ENCODE data around the gene GPR78.

Gene GPR78

DNA sequence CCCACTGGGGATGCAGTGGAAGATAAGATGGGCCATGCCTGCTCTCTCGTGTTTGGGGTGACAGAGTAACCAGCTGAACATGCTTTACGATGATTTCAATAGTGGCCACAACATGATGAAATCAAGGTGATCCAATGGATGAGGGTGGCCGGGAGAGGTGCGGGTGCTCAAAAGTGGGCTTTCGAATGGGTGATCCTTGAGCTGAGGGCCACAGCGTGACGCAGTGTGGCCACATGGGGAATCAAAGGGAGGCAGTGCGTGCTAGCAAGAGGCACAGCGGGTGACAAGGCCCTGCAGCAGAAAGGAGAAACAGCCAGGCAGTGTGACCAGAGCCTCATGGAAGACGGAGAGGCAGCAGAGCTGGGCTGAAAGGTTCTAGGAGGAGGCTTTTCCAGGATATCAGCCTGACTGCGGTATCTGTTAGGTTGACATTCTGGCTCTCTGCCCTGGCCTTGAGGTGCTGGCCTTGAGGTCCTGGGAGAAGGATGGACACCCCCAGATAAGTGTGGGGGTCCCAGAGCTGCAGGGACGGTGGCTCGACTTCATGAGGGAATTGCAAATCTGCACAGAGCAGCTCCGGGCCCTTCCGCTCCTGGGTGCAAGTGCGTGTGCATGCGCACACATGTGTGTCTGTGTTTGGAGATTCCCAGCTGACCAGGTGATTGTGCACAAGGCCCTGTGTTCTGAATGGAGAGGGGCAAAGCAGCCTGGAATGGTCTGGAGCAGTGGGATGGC is 38.0 kb upstream of the GPR78 start:
- Mint-ChIP-seq H3K27ac (no peak overlapping the region), H3K4me3 (no peak overlapping the region), H3K36me3 (ENCODE audit: low read depth) (no peaks in the 10 kb centered on the region), H3K27me3 (ENCODE audit: low read depth) (no peaks in the 10 kb centered on the region), H3K4me1 (ENCODE audit: low read depth) (peaks cover 2% of the 10 kb centered on the region), H3K9me3 (no peaks in the 10 kb centered on the region)

GRCh38 chr4:8542776-8543525 is 37.2 kb upstream of the GPR78 start:
- Mint-ChIP-seq H3K4me1 (ENCODE audit: low read depth) (peaks cover 2% of the 10 kb centered on the region), H3K9me3 (no peaks in the 10 kb centered on the region), H3K4me3 (no peak overlapping the region), H3K27me3 (ENCODE audit: low read depth) (no peaks in the 10 kb centered on the region), H3K36me3 (ENCODE audit: low read depth) (no peaks in the 10 kb centered on the region), H3K27ac (no peak overlapping the region)

- H3K9me3 Mint-ChIP-seq: no peaks in the 10 kb centered on the region
- no peak overlapping the region for H3K4me3 Mint-ChIP-seq
- H3K27me3 Mint-ChIP-seq (ENCODE audit: low read depth): no peaks in the 10 kb centered on the region
- peaks cover 2% of the 10 kb centered on the region for H3K4me1 Mint-ChIP-seq (ENCODE audit: low read depth)
- no peaks in the 10 kb centered on the region for H3K36me3 Mint-ChIP-seq (ENCODE audit: low read depth)
- no peak overlapping the region for H3K27ac Mint-ChIP-seq
Observed at GRCh38 chr4:8543623-8544022, 36.6 kb upstream of the GPR78 start.

DNA sequence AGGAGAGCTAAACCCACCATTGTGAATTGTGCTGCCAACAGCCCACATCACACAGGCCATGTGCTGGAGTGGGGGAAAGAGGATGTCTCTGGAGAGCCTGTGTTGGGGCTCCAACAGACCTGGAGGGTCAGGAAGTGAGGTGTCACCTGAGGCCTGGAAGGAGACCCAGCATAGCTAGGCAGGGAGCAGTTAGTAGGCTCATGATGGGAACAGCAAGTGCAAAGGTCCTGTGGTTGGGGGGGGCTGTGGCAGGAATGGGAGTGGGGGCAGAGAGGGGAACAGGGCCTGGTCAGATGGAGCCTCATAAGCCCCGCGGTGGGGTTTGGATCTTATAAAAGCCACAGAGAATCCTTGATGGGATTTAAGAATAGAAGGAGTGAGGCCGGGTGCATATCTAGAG is 35.9 kb upstream of the GPR78 start:
- H3K4me3 Mint-ChIP-seq: no peak overlapping the region
- H3K27ac Mint-ChIP-seq: no peak overlapping the region
- no peaks in the 10 kb centered on the region for H3K36me3 Mint-ChIP-seq (ENCODE audit: low read depth)
- H3K9me3 Mint-ChIP-seq: no peaks in the 10 kb centered on the region
- peaks cover 2% of the 10 kb centered on the region for H3K4me1 Mint-ChIP-seq (ENCODE audit: low read depth)
- no peaks in the 10 kb centered on the region for H3K27me3 Mint-ChIP-seq (ENCODE audit: low read depth)

DNA sequence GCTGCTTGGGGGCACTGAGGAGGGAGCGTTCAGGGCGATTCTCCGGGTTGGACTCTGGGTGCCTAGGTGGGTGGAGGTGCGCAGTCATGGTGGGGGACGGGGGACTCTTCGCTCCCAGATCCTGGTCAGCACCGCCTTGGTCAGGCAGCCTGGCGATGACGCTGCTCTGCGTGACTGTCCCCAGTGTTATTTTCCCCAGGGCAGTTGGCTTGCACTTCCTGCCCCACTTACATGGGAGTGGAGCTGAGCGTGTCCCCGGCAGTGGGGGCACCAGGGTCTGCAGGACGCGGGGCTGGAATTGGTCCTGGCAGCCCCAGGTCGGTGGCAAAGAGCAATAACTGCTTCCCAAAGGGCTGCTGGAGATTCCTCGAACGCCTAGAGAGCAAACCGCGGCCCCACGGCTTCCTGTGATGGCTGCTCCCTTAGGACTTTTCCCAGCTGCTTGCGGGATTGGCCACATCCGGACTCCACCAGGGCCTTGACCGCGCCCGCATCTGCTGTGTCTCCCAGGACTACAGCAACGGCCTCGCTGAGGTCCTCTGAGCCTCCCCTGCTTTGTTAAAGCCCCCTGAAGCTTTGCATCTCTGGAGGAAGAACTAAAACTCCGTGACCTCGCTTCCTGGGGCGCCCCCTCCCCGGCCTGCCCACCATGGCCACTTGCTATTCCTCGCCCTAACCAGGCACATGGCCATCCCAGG is 35.3 kb upstream of the GPR78 start:
- Mint-ChIP-seq H3K27me3 (ENCODE audit: low read depth) (no peaks in the 10 kb centered on the region), H3K4me3 (no peak overlapping the region), H3K36me3 (ENCODE audit: low read depth) (no peaks in the 10 kb centered on the region), H3K4me1 (ENCODE audit: low read depth) (peaks cover 2% of the 10 kb centered on the region), H3K9me3 (no peaks in the 10 kb centered on the region), H3K27ac (no peak overlapping the region)

DNA sequence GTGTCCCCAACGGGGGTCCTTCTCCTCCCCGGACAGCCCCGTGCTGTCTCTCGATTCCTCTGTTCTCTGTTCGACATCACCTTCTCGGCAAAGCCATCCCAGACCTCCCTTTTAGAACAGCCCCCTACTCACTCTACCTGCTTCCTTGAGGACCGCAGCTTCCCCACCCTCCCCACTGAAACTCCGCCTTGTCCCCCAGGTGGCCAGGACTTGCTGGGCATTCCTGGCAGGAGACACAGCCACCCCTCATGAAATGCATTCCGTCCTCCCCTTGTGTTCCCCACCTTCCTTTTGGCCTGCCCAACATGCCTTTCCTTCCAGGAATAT is 34.8 kb upstream of the GPR78 start:
- Mint-ChIP-seq H3K36me3 (ENCODE audit: low read depth) (no peaks in the 10 kb centered on the region), H3K27ac (no peak overlapping the region), H3K27me3 (ENCODE audit: low read depth) (no peaks in the 10 kb centered on the region), H3K4me3 (no peak overlapping the region), H3K9me3 (no peaks in the 10 kb centered on the region), H3K4me1 (ENCODE audit: low read depth) (no peaks in the 10 kb centered on the region)

- Mint-ChIP-seq H3K27ac (no peak overlapping the region), H3K9me3 (no peaks in the 10 kb centered on the region), H3K4me1 (ENCODE audit: low read depth) (no peaks in the 10 kb centered on the region), H3K36me3 (ENCODE audit: low read depth) (no peaks in the 10 kb centered on the region), H3K4me3 (no peak overlapping the region), H3K27me3 (ENCODE audit: low read depth) (no peaks in the 10 kb centered on the region)
Observed at GRCh38 chr4:8546766-8547107, 33.5 kb upstream of the GPR78 start.

DNA sequence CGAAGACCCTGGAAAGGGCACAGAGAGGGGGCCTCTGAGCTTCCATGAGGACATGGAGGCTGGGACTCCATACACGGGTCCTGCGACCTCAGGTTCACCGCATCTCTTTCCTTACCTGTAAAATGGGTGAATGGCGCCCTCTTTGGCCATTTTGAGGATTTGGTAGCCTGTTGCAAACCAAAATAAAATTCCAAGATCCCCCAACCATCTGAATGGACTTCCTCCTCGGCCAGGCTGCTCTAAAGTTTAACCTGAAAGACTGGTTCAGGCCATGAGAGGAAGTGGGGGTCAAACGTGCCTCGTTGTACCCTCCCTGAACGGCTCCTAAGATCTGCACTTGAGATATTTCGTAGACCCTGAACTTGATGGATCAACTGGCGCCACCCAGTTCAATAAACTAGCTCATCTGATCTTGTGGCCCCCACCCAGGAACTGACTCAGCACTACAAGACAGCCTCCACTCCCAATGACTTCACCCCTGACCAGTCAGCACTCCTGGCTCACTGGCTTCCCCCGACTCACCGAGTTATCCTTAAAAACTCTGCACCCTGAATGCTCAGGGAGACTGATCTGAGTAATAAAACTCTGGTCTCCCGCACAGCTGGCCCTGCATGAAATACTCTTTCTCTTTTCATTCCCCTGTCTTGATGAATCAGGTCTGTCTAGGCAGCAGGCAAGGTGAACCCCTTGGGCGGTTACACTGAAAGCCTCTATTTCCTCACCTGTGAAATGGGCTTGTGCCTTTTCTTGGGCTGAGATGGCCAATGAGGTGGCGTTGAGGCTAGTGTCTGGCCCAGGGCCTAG is 32.9 kb upstream of the GPR78 start:
- Mint-ChIP-seq H3K4me3 (no peak overlapping the region), H3K36me3 (ENCODE audit: low read depth) (no peaks in the 10 kb centered on the region), H3K27me3 (ENCODE audit: low read depth) (no peaks in the 10 kb centered on the region), H3K4me1 (ENCODE audit: low read depth) (no peaks in the 10 kb centered on the region), H3K27ac (no peak overlapping the region), H3K9me3 (no peaks in the 10 kb centered on the region)

DNA sequence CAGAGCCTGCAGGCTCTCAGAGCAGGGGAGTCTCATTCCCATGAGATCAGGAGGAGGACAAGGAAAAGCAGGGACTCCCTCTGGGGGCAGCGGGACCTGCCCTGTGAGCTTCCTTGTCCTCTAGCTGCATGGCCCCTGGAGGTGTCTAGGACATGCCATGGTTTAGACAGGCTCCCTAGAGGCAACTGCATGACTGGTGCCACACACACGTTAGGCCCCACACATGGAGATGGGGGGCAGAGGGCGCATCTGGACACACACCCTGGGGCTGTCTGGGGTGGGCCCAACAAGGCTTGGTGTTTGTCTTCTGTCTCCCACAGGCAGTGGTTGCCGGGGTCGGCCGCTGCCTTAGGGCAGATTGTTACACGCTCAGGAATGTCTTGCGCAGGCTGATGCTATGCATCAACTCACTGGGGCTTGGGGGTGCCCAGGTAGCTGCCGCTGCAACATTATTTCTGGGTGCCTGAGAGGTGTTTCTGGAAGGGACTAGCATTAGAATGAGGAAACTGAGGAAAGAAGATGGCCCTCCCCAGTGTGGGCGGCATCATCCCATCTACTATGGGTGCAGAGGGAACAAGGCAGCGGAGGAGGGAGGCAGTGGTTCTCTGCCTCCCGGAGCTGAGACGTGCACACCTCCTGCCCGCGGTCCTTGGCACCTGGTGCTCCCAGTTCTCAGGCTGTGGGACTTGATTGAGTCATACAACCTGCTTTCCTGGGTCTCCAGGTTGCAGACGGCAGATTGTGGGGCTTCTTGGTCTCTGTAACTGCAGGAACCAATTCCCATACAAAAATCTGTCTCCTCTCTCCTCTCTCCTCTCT is 32.1 kb upstream of the GPR78 start:
- Mint-ChIP-seq H3K27ac (no peak overlapping the region), H3K4me3 (no peak overlapping the region), H3K4me1 (ENCODE audit: low read depth) (no peaks in the 10 kb centered on the region)

DNA sequence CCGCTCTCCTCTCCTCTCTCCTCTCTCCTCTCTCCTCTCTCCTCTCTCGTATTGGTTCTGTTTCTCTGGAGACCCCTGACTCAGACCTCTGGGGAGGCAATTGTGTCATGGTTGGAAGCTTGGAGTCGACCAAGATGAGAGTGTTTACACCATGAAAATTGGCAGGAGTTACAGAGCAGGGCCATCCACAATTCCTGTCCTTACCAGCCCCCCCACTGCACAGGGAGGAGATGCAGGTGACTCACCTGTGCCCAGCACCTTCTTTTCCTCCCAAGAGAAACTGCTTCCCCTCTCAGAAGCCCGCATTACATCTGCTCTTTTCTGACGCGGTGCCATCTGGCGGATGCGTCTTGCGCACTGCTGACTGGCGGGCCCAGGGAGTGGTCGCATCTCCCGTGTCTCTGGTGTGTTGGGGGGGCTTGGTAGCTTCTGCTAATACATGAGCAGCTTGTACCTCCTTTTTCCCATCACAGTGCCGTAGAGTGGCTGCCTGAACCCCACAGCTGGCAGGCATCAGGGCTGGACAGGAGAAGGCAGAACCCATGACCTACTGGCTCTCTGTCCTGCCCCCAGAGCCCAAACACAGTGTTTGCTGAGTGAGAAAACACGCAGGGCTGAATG is 31.4 kb upstream of the GPR78 start:
- Mint-ChIP-seq H3K36me3 (ENCODE audit: low read depth) (no peaks in the 10 kb centered on the region), H3K27ac (no peak overlapping the region), H3K4me1 (ENCODE audit: low read depth) (no peaks in the 10 kb centered on the region), H3K9me3 (no peaks in the 10 kb centered on the region), H3K4me3 (no peak overlapping the region), H3K27me3 (ENCODE audit: low read depth) (no peaks in the 10 kb centered on the region)

More for the DNA sequence above, 32.1 kb upstream of the GPR78 start:
- Mint-ChIP-seq H3K9me3 (no peaks in the 10 kb centered on the region), H3K27me3 (ENCODE audit: low read depth) (no peaks in the 10 kb centered on the region), H3K36me3 (ENCODE audit: low read depth) (no peaks in the 10 kb centered on the region)

DNA sequence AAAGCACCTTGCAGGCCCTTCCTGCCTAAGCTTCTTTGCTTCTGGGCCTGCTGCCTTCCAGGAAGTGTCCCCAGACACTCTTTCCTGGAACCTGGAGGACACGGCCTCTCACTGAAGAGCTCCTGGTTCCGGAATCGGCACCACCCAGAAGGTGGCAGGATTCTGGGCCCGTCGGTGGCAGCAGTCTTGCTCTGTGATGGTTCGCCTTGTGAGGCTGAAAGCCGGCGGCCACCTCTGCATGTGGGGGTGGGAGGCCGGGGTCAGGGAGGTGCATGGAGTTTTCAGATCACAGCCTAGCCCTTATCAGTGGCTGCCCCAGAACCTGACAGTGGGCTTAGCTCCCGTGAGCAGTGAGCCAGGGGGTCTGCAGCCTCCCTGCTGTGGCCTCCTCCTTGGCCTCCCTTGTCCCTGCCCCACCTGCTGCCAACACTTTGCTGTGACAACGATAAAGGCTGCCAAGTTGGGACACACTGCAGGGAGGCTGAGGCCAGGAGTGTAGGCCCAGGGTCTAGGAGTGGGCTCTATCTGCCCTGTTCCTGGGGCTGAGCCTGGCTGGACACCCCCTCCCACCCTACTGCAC is 30.8 kb upstream of the GPR78 start:
- Mint-ChIP-seq H3K27ac (no peak overlapping the region), H3K9me3 (no peaks in the 10 kb centered on the region), H3K4me3 (no peak overlapping the region), H3K27me3 (ENCODE audit: low read depth) (no peaks in the 10 kb centered on the region), H3K36me3 (ENCODE audit: low read depth) (no peaks in the 10 kb centered on the region), H3K4me1 (ENCODE audit: low read depth) (no peaks in the 10 kb centered on the region)

GRCh38 chr4:8550691-8551090 is 29.5 kb upstream of the GPR78 start:
- no peaks in the 10 kb centered on the region for H3K36me3 Mint-ChIP-seq (ENCODE audit: low read depth)
- H3K27ac Mint-ChIP-seq: no peak overlapping the region
- H3K4me1 Mint-ChIP-seq (ENCODE audit: low read depth): no peaks in the 10 kb centered on the region
- H3K9me3 Mint-ChIP-seq: no peaks in the 10 kb centered on the region
- H3K27me3 Mint-ChIP-seq (ENCODE audit: low read depth): no peaks in the 10 kb centered on the region
- H3K4me3 Mint-ChIP-seq: no peak overlapping the region

DNA sequence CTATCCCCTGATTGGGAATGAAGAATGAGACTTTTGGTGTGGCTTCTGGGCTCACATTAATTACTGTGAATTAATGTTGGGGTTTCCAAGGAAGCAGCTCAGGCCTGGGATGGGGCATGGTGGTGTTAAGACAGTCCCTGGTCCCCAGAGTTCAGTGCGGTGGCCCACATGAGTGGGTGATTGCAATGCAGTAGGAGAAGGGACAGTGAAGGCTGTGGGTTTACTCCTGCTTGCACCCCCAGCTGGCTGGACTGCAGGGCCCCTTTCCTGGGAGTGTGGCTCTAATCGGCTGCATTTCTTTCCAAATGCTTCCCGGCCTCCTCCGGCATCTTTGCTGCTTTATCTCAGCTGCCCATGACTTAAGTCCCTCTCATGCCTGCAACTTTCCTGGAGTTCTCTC is 28.2 kb upstream of the GPR78 start:
- Mint-ChIP-seq H3K36me3 (ENCODE audit: low read depth) (no peaks in the 10 kb centered on the region), H3K27me3 (ENCODE audit: low read depth) (no peaks in the 10 kb centered on the region), H3K4me3 (no peak overlapping the region), H3K27ac (no peak overlapping the region), H3K4me1 (ENCODE audit: low read depth) (no peaks in the 10 kb centered on the region), H3K9me3 (no peaks in the 10 kb centered on the region)

Measured in T-helper 1 cell treated with Interleukin-12 subunit alpha and Interleukin-12 subunit beta and Interleukin-4 antibody, amounts not matched to agents 30 μg/mL and 1 μg/mL, for 36 hours (primary cell).